Activated naive CD4-positive, alpha-beta T cell treated with Interleukin-2 at 50 U/mL for 16 hours (primary cell): ENCODE data around the gene FYCO1.

ENCODE experiments used
- DNase-seq: peaks from one replicate; pipeline ENCODE4 v3.0.0-alpha.2; 2020

Gene FYCO1

DNA sequence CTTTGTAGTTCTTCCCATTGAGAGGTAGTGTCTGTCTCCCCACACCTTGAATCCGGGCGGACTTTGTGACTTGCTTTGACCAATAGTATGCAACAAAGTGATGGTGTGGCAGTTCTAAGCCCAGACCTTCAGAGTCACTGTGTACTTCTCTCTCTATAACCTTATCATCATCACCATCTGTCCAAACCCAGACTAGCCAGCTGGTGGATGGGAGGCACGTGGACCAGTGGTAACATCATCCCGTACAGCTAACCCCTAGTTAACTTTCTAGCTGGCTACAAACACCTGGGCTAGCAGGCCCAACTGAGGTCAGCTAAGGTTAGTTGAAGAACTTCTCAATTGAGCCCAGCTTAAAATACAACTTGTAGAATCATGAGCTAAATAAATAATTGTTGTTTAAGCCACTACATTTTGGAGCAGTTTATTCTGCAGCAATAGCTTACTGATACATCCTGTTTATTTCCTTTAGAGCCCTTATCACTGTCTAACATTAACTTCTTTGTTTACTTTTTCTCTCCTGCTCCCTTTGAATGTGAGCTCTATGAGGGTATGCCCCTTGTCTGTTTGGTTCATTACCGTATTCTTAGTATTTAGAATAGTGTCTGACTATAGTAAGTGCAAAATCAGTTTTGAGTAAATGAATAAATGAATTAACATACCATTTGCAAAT is 120.8 kb downstream of the FYCO1 start:
- no peak for DNase-seq

DNA sequence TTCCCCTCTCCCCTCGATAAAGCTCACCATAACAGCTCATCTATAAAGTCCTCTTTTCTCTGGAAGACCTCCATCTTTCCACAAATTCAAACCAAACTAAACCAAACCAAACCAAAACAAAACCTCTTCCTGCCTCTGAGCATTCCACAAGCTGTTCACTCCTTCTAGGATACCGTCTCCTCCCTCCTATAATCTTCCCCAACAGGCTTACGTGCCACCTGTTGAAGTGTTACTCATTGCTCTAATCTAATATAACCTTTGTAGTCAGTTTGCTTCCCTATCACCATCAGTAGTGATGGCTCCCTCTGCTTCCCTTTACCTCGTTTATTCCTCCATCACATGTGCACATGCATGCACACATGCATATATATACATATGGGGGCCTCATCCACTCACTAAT is 122.0 kb downstream of the FYCO1 start:
- no peak for DNase-seq

DNA sequence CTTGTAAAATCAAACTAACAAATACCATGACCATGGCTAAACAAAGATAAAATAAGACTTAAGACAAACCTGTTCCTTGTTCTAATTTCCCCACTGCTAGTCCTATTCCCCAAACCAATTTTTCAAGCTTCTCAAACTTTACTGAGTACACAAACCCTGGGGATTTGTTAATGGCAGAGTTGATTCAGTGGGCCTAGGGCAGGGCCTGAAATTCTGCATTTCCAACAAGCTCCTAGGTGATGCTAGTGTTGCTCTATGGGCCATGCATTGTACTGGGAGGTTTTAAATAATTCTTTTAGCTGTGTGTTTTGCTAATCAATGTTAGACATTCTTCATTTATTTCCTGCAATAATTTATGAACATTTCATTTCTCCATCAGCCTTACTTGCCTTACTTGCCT is 122.6 kb downstream of the FYCO1 start:
- no peak for DNase-seq

DNA sequence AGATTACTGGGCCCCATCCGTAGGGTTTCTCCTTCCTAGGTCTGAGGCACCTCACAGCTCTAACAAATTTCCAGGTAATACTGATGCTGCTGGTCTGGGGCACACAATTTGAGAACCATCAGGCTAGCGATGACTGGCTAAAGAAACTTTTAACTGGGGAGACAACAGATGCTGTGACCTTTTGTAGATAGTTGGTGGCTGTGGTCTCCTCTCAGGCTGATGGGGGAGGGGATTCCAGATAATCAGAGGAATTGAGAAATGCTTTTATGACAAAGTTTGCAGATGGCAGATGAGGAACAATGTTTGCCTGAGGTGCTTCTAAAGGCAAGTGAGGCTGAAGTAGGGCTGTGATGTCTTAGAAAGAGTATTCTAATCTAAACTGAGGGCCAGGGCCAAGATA is 123.1 kb downstream of the FYCO1 start:
- DNase-seq: no peak

DNA sequence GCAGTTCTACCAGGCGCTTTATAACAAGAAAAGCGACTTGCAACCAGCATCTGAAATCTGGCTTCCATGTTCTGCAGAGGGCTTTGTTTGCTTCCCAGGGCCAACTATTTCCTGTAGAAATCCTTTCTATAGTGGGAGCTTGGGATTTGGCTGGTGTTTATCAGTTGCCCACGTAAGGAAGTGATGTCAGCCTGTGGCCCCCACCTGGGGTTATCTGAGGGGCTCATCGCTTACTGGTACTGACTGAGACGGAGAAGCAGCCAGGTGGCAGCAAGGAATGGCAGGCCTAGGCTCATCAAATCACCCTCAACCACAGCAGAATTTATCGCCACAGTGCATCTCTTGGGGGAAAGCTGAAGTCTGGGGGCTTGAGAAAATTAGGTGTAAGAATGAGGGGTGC is 123.8 kb downstream of the FYCO1 start:
- DNase-seq: no peak

DNA sequence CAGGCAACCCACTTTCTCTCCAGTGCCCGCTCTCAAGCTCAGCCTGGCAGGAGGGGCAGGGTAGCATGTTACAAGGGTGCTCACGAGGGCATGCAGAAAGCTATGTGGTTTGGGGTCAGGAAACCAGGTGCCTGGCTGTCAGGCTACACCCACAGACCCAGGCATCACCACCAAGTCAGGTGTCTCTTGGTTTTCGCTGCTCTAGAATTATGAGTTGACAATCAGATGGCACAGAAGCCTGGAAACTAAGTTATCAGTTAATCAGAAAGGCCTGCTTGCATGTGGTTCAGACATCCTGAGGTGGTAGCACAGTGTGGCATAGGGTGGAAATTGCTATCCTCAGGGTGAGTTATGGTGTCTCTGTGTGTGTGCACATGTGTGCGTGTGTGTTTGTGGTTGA is 125.5 kb downstream of the FYCO1 start:
- peak; percentile 64 for DNase-seq

DNA sequence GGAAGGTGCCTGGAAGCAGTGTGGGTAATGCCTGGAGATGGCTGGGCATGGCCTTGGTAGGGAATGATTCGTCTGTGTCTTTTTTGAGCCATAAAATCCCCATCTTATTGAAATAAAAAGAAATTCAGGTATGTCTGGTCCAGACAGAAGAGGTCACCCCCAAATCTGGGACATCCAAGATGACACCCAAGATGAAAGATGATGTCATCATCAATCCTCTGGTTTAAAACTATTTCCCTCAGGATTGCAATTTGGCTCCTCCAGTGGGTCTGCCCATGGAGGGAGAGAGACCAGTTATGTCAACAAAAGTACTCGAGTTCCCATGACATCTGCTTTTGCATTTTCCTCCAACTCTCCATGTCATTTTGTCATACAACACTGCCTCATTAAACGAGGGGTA is 126.0 kb downstream of the FYCO1 start:
- DNase-seq: no peak

DNA sequence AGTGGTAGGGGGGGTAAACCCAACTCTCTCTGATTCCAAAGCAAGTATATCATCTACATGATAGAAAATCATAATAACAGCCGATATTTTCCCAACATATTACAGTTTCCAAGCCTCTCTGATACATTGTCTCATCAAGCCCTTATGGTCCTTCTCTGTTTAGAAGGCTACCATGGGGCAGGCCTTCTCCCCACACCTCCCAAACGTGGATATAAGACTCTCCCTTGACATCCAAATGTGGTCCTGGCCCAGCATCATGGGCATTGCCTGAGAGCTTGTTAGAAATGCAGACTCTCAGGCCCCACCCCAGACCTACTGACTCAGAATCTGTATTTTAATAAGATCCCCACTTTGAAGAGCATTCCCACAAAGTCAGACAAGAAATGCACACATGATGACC is 127.0 kb downstream of the FYCO1 start:
- DNase-seq: no peak

DNA sequence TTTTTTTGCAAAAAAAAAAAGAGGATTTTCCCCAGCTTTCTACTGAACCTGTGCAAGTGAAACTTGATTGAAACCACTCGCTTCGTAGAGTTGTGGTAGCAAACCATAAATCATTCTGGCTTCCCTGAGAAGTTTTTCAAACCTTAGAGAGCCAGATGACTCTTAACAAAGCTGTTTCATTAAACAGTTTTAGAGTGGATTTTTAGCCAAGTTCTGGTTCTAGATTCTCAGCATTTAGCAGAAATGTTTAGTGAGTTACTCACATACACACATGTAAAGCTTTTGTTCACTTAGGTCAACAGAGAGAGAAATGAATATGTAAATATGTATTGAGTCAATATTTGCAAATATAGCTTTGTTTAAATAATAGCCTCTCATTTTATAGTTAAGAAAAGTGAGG is 127.4 kb downstream of the FYCO1 start:
- DNase-seq: no peak
